ENCODE data around the gene UTP15.

GRCh38 chr5:73544429-73545402 lies 20.8 kb upstream of the UTP15 start:
- TF ChIP-seq CTCF (IDR thresholded peaks at IDR 0.05; ENCODE audit: insufficient read depth, low read length), result no peak
- no peak for TF ChIP-seq POLR2AphosphoS5 (IDR thresholded peaks at IDR 0.05; ENCODE audit: low read depth)
- TF ChIP-seq SPI1 (IDR thresholded peaks at IDR 0.05; ENCODE audit: borderline replicate concordance, low read depth), result no peak

Measured in HL-60 (cell line).